Esophagus muscularis mucosa (tissue), 4 donors: ENCODE results near the gene COL25A1.

Experiments
- EP300 ChIP-seq: sonication (generic); formaldehyde crosslinking; IDR thresholded peaks from one replicate; pipeline ENCODE4 v1.6.1; 2017; ENCODE audit warnings: antibody characterized with exemption
- POLR2A ChIP-seq: fragments of 450-650 bp; IDR thresholded peaks from one replicate; pipeline ENCODE4 v1.6.1; 2017; ENCODE audit warnings: antibody characterized with exemption, moderate library complexity, mild to moderate bottlenecking, low read depth
- POLR2AphosphoS5 ChIP-seq, 2 donors: sonication (generic); formaldehyde crosslinking; IDR thresholded peaks; one replicate each; pipeline ENCODE4 v1.6.1; 2017; ENCODE audit warnings: antibody characterized with exemption in 2 of 2
- TF ChIP-seq, protein P1 (sequence below), 3 experiments: fragments of 200-600 bp in 2 of 3; fragments of 450-650 bp in 1 of 3; sonication (generic) in 2 of 3; IDR thresholded peaks; one replicate each; pipeline ENCODE4 v1.5.1; 2017 to 2019; ENCODE audit warnings: antibody characterized with exemption in 3 of 3, mild to moderate bottlenecking in 2 of 3, moderate library complexity in 1 of 3

DNA sequence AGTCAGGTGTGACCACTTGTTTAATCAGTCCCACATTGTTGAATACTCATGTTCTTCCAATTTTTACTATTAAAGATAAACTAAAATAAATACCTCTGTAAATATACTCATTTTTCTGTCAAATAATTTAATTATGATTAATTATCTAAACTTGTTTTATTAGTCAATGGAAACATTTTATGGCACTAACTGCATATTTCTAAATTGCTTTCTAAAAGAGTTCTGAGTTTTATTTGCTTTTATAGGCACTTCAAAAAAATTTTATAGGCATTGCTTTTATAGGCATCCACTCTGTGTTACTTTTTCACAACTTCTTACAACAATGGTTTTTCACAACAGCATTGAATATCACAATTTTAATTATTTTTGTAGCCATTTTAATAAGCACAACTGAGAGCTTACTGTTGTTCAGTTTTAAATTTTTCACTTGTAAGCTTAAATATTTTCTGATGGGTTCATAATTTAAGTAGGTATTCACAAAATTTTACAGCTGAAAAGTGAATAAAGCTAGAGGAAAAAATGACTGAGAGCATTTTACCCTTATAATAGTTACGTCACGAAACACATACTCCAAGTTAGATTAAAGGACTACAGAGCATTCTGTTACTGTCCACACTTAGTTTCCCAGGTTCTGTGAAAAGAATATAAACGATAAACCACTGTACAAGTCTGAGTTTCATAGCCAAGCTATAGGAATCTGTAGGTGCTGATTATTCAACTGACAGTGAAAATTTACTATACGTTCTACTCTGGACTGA lies 398.8 kb downstream of the COL25A1 start:
- TF ChIP-seq POLR2AphosphoS5 (IDR thresholded peaks at IDR 0.05) = no peak
- TF ChIP-seq, protein P1, sequence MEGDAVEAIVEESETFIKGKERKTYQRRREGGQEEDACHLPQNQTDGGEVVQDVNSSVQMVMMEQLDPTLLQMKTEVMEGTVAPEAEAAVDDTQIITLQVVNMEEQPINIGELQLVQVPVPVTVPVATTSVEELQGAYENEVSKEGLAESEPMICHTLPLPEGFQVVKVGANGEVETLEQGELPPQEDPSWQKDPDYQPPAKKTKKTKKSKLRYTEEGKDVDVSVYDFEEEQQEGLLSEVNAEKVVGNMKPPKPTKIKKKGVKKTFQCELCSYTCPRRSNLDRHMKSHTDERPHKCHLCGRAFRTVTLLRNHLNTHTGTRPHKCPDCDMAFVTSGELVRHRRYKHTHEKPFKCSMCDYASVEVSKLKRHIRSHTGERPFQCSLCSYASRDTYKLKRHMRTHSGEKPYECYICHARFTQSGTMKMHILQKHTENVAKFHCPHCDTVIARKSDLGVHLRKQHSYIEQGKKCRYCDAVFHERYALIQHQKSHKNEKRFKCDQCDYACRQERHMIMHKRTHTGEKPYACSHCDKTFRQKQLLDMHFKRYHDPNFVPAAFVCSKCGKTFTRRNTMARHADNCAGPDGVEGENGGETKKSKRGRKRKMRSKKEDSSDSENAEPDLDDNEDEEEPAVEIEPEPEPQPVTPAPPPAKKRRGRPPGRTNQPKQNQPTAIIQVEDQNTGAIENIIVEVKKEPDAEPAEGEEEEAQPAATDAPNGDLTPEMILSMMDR (IDR thresholded peaks at IDR 0.05) = no peak
- no peak for TF ChIP-seq POLR2A
- no peak for TF ChIP-seq EP300
